ENCODE measurements around the gene PIGX.
"Not testable (repeated sequence)": the region's sequence is repeated elsewhere in the genome, so short reads cannot be mapped to it uniquely, and the experiment has no call there.

The PIGX gene

DNA sequence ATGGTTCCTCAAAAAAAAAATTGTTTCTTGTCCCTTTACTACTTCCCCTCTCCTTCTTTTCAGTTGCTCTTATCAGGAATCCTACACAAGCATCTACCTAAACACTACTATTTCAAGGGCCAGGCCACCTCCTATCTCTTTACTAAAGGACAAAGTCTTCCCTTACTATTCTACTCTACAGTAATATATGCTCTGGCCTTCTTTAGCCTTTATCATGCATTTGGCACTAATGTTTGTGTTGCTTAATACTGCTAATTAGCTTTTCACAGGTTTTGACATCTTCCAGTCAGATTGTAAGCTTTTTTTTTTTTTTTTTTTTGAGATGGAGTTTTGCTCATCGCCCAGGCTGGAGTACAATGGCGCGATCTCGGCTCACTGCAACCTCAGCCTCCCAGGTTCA lies 5.4 kb upstream of the PIGX start:
- DNase-seq = no peak

DNA sequence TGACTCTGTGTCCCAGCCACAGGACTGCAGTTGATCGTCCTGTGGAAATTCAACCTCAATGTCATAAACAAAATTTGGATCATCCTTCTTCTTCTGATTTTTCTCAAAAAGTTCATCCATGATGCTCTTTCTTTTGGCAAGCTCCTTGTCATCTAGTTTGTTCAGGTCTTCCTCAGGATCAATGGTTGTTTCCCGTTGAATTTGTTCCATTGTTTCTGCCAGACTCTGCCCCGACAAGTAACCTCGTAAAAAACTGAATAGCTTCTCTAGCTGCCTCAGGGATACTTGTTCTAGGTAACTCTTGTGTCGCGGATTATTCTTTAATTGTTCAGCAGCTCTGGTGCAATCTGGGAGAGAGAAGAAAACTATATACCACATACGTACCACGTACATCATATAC lies 4.6 kb upstream of the PIGX start:
- DNase-seq = no peak

DNA sequence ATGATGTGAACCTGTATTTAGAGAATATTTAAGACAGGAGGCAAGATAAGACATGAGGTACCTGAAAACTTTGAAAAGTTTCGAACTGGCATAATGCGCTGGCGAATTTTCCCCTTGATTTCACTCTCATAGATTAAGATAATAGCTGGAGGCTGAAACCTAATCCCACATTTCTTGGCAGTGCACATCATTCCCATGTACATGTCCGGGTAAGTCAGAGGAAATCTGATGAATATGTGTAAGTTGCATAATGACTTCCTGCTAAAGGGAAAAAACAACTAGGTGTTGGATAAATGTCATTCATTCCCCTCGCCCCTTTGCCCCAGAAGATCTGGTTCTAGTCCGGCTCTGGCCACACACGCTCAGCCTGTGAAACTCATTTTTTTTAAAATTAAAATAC lies 3.7 kb upstream of the PIGX start:
- DNase-seq = no peak

DNA sequence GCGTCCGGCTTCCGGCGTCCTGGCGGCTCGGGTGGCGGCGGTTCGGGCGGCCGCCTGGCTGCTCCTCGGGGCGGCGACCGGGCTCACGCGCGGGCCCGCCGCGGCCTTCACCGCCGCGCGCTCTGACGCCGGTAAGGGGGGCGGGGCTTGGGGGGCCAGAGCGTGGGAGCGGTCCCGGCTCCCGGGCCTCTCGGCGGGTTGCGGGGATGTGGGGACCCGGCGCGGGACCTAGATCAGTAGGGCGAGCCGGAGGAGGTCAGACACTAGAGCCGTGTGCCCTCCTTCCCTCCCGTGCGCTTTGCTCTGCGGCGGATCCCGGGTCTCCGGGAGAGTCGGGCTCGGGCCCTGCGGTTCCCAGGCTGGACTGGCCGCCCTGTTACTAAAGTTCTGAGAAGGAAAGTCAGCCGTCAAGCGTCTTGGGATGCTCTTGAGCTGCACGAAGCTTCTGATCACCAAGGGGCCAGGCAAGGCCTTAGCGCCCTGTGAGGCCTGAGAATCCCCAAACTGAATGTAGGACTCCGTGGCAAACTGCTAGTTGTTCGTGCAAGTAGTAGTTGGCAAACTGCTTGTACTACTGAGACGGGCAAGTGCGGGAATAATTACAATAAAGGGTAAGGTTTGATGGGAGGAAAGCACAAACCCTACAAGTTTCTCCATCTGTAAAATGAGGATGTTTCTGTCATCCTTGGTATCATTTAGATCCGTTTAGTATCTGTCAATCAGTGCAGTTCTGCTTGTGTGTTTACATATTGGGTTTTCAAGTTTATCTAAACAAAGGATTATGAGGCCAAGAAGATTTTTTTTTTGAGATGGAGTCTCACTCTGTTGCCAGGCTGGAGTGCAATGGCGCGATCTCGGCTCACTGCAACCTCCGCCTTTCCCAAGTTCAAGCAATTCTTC lies 587 bp downstream of the PIGX start:
- no peak for DNase-seq

DNA sequence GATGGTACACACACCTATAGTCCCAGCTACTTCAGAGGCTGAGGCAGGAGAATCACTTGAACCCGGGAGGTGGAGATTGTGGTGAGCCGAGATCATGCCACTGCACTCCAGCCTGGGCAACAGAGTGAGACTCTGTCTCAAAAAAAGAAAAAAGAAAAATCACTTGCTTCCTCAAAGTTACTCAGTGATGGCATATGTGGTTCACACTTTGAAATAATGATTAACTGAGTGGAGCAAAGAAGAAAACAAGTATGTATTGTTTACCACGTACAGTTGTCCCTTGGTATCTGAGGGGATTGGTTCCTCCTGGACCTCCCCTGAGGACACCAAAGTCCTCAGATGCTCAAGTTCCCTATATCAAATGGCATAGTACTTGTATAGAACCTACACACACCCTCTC lies 5.0 kb downstream of the PIGX start:
- not testable (repeated sequence) for DNase-seq

DNA sequence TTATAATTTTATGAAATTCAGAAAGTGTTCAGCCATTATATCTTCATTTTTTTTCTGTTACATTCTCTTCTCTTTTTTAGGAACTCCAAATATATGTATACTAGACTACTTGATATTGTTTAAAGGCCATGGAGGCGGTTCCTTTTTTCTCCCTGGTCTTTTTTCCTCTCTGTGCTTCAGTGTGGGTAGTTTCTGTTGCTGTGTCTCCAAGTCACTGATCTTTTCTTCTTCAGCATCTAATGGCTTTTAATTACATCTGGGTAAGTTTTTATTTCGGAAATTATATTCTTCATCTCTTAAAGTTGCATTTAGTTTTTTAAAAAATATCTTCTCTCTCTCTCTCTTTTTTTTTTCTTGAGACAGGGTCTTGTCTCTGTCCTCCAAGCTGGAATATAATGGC lies 8.9 kb downstream of the PIGX start:
- DNase-seq = no peak

DNA sequence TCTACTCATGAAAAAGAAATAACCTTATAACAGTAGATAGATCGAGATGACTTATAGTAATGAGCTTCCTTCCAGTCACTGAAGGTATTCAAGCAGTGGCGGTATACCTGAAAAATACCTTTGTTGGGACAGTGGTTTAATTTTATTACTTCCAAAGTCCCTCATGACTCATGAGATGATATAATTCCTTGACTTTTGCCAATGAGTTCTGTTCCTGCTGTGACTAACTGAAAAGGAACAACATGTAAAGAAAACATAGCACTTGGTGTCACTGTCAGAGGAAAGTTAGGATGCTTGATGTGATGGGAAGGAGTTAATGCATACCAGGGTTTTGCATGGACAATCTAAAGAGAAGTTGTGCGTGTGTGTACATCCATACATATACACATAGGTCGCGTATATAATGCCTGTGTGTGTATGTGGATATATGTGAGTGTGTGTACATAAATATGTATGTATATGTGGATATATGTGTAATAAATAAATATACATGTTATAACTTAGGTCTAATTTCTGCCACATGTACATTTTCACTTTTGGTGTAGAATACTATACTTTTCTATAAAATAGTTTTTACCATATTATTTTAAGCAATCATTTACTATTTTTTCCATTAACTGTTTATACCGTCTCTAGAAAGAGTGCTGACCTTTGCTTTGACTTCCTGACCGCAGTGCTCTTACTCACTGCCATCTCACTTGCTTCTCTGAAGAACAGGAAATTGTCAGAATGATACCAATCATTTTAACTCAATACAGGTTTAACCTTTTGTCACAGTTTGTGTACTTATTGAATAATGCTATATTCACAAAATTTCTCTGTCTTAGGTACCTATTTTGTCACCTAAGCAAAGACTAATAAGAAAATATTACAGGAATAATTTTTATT lies 14.9 kb downstream of the PIGX start:
- DNase-seq = no peak

DNA sequence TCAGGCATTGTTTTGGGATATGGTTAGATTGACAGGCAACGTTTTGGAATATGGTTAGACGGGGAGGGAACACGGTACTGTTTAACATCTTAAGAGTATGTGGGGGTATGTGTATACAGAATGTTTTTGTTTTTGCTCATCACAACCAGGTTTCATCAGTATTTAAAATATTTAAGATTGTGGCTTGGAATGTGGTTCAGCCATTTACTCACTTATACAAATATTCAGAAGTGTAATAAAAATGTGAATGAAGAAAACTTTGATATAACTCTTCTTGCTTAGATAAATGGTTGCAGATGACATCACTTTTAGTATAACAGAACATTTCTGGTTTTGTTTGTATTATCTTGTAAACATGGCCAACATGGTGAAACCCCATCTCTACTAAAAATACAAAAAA lies 23.6 kb downstream of the PIGX start:
- no peak for DNase-seq

DNA sequence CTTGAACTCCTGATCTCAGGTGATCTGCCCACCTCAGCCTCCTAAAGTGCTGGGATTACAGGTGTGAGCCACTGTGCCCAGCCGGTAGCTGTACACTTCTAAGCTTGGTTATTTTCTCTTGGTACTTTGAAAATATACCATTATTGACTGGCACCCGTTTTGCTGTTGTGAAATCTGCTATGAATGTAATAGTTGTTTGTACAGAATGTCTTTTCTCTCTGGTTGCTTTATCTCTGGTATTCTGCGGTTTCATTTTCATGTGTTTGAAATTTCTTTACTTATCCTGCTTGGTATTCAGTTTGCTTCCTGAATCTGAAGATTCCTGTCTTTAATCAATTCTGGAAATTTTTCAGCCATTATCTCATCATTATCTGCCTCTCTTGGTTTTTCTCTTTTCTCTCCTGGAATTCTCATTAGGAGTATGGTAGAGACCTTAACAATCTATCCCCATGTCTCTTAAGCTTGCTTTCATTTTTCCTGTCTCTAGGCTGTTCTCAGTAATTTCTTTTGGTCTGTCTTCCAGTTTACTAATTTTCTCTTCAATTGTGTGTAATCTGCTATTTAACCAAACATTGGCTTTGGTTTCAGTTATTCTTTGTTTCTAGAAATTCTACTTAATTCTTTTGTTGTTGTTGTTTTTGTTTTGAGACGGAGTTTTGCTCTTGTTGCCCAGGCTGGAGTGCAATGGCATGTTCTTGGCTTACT lies 24.6 kb downstream of the PIGX start:
- no peak for DNase-seq

DNA sequence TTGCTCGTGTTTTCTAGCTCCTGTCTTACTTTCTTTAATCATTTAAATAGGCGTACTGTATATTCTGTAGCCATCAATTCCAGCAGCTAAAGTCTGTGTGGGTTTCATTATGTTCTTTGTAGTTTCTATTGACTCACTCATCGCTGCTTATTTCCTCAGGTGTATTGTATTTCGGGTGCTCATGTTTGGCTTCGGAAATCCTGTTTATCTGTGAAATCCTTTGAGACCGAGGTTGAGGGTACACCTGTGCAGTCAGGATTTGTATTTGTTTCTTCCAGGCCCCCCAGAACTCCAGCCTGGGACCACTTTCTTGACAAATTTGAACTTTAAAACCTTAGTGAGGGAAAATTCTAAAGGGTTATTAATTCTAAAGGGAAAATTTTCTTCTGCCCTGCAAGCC lies 25.5 kb downstream of the PIGX start:
- no peak for DNase-seq

DNA sequence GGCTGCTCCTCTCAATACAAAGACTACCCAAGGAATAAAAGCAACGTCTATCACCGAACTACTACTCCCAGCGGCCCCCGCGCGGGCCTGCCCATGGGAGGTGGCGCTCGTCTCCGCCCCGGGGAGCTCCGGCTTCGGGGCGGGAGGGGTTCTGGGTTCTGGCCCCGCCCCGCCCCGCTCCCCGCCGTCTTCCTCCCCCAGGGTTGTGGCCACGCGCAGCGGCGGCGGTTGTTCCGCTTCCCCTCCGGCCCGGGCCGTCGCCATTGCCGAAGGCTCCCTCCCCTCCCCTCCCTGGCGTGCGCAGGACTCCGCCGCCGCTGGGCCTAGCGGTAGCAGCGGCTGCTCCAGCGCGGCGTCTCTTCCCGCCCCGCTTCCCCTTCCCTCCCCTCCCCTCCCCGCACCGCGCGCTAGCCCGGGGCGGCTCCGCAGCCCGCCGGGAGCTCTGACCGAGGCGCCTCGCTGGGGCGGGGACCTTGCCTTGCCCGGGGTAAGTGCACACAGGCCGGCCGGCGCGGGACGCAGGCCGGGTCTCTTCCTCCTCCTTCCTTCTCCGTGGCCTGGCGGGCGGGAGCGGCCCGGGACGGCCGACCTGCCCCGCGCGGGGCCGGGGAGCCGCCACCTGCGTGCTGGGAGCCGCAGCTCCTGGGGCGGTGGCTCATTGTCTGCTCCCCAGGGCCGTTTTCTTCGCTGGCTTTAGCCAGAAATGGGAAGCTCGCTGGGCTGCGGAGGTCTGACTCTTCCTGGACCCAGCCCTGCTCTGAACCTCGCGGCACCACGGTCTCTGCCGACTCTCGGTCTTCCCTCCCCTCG lies 27.7 kb downstream of the PIGX start, which contains the start of gene PAK2:
TSS of gene PAK2 (plus strand) at position 187 of the 810 bp plus-strand sequence. CDS start 42,790 bp downstream, outside the sequence.
- peak; percentile 89 for DNase-seq

DNA sequence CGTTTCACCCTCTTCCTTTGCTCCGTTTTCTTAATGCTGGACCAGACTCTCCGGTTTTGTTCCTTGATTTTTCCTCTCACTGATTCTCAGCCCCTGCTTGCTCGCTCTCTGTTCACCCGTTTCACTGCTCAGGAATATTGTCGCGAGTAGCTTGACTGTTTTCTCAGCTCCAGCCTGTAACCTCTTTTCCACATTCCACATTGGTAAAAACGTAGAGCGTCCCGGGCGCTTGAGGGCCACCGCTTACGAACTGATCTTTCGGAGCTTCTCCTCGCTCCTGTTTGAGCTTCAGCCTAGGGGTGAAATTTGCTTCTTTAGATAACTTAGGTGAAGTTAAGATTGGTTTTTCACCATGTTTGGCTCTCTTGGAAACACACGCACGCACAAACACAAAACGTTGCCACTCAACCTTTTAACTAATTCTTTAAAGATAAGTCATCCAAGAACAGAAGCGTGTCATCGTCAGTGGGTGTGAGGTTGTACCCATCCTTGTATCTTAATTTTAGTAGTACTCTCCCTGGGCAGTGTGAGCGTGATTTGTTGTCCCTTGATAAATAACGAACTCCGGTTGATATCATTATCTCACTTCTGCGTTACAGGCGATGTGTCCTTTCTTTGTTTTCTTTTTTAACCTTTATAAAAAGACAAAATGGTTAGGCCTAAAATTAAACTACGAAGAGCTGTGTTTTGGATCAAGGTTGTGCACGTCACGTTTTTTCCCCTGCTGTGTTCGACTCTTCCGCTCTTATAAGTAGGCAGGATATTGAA lies 28.5 kb downstream of the PIGX start:
- peak; percentile 37 for DNase-seq

DNA sequence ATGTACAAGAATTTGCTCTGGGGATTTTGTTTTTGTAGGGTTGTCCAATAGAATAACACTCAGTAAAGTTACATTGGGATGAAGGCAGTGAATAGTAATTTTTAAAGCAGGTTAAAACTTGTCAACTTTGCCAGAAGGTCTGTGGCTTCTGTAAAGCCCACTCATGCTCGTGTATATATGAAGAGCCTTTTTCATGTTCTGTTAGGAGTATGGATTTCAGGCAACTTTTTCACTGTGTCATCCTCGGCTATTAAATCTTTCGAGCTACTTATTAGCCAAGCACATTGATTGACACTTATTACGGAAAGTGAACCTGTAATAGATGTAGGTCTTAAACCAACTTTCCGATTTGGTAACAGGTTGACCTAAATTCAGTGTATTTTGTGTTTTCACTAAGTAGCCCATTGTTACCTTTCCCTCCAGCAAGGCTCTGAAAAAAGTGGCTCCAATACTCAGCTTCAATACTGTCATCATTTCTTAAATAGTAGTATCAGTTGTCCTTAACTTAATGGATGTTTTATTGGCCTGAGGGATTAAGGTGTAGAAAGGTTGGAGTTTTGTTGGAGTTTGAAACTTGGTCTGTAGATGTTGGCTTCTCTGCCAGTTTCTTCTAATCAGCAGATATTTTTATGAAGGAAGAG lies 29.2 kb downstream of the PIGX start:
- DNase-seq = no peak

DNA sequence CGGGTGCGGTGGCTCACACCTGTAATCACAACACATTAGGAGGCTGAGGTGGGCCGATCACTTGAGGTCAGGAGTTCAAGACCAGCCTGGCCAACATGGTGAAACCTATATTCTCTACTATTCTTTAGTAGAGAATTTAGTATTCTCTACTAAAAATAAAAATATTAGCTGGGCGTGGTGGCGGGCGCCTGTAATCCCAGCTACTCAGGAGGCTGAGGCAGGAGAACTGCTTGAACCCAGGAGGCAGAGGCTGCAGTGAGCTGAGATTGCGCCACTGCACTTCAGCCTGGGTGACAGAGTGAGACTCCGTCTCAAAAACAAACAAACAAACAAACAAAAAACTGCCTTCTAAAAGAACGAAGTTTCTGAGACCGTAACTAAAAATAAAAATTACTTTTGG lies 31.4 kb downstream of the PIGX start:
- DNase-seq = not testable (repeated sequence)

DNA sequence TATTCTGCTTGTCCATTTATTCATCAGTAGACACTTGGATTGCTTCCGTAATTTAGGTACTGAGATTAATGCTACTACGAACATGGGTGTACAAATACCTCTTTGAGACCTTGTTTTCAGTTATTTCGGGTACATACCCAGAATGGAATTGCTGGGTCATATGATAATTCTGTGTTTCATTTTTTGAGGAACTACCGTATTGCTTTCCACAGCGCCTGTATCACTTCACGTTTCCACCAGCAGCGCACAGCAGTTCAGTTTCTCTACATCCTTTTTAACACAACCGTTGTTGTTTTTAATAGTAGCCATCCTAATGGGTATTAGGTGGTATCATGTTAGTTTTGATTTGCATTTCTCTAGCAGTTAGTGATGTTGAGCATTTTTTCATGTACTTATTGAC lies 36.9 kb downstream of the PIGX start:
- DNase-seq = no peak

DNA sequence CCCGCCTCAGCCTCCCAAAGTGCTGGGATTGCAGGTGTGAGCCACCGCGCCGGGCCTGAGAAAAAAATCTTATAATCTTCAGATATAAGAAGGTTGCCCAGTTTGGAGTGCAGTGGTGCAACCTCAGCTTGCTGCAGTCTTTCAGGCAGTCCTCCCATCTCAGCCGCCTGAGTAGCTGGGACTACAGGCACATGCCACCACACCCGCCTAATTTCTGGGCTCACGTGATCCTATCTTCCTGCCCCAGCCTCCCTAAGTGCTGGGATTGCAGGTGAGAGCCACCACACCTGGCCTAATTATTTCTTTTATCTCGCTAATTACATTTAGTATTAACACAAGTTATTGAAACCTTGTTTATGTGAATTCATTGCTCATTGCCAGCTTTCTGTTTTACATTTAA lies 41.0 kb downstream of the PIGX start:
- DNase-seq = no peak

DNA sequence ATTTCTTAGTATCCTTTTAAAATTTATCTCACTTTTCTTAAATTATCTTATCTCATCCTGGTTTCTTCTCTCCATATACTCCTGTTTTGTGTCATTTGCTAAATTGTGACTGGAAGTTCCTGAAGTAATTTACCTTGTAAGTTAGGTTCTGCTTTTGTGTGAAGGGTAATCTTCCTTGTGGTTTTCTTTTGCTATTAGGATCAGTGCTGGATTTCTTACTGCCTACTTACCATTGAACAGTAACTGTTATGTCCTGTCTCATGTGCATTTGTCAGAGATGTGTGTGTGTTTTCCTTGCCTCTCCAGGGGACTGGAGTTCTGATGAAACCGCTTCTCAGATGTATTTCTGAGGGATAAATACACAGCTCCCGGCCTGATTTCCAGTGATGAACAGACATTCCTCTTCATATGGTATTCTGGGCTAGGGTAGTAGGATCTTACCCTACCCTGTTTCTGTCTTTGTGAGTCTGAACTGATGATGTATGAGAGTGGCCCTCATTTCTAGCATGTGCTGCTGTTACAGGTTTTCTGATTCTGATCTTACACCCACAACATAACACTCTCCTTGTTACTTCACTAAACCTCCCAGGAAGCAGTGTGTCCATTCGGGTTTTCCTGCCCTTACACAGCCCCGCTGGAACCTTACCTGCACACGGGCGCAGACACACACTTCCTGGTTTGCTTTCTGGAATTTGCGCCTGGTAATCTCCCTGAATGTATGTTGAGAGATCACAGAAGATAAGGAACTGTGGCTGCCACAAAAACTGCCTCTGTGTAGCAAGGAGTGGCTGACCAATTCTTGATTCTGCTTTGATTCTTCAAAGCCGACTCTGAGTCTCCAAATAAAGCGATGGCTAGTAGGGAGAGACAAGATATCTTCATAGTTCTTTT lies 42.2 kb downstream of the PIGX start:
- DNase-seq = no peak

DNA sequence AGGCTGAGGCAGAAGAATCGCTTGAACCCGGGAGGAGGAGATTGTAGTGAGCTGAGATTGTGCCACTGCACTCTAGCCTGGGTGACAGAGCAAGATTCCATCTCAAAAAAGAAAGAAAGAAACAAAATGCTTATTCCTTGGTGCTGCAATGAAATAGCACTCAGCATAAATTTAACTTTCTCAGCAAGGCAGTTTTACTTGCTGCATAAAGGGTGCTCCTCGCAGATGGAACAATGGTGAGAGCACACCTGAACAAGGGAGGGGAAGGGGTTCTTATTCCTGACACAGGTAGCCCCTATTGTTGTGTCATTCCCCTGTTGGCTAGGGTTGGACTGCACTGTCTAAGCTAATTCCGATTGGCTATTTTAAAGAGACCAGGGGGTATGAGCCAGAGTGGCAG lies 44.6 kb downstream of the PIGX start:
- no peak for DNase-seq

DNA sequence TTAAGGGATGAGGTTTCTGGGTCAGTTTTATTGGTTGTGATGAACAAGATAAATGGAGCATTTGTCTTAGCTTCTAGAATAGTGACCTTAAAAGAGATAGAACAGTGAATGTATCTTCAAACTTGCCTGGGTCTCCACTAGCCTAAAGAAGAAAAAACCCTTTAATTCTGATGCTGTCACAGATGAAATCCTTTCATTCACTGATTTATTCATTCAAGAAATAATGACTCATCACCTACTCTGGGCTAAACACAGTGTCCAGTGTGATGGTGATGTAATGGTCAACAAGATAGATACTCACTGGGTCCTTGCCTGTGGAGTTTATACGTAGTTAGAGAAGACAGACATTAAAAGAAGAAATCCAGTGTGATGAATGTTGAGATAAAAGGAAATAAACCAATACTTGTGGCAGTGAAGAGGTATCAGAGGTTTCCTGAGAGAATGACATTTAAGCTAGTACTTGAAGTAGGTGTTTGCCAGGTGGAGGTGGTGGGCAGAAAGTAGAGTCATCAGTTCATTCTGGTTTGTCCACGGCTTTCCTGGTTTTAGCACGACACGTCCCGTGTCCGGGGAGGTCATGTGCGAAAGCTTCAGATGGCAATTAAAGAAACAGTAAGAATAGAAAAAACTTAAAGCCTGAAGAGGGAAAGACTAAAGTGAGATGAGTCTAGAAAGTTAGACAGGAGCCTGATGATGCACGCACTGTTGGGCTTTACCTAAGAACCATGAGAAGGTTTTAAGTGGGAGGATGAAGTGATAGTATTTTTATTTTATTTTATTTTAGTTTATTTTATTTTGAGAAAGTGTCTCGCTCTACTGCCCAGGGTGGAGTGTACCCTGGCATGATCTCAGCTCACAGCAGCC lies 45.9 kb downstream of the PIGX start:
- no peak for DNase-seq
